Stromal cell of bone marrow (primary cell): ENCODE measurements around the gene CCNI.
"Not testable (repeated sequence)": the region's sequence is repeated elsewhere in the genome, so short reads cannot be mapped to it uniquely, and the experiment has no call there.

ENCODE experiments used
- DNase-seq: peaks from one replicate; pipeline ENCODE4 v3.0.0-alpha.2; 2012; ENCODE audit warnings: low read depth

The CCNI gene, protein sequence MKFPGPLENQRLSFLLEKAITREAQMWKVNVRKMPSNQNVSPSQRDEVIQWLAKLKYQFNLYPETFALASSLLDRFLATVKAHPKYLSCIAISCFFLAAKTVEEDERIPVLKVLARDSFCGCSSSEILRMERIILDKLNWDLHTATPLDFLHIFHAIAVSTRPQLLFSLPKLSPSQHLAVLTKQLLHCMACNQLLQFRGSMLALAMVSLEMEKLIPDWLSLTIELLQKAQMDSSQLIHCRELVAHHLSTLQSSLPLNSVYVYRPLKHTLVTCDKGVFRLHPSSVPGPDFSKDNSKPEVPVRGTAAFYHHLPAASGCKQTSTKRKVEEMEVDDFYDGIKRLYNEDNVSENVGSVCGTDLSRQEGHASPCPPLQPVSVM

DNA sequence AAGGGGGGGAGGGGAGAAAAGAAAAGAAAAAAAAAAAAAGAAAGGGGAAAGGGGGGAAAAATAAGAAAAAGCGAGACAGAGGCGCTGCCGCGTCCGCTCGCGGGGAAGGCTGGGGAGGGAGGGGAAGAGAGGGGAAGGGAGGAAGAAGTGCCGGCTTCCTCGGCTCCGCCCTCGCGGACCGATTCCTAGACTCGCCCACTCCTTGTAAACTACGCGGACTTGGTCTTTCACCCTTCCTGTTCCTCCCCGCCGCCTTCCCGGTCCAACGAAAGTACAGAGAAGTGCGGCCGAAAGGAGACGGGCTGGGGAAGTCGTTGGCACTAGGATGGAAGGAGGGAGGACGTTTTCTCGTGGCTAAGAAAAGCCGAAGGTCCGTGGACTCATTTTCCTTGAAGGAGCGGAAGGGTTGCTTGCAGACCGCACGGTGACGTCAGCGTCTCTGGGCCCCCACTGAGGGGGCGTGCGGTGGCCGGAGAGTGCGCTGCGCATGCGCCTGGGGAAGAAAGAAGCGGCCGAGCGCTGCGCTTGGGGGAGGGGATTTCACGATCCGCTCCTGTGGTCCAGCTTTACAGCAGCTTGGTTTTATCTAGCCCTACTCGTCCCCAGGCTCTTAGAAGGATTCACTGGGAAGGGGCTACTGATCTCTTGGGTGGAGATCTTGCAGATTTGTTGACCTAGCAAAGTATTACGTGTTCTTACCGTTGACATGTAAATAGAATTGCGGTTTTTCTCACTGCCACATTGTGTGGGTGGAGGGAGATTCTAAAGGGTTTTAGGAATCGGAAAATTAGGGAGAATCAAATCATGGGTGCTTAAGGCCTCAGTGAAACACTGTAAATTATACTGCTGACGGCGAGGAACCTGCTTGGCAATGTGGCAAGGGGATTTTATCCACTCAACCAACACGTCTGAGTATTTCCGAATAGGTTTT lies at the start of gene CCNI:
Gene CCNI, minus strand, starts transcription at position 121 of the 931 bp plus-strand sequence. CDS start 9,627 bp downstream, outside the sequence.
- peak; percentile 91 for DNase-seq

- no peak for DNase-seq
These were observed 48.8 kb upstream of the CCNI start for GRCh38 chr4:77124576-77124975.

DNA sequence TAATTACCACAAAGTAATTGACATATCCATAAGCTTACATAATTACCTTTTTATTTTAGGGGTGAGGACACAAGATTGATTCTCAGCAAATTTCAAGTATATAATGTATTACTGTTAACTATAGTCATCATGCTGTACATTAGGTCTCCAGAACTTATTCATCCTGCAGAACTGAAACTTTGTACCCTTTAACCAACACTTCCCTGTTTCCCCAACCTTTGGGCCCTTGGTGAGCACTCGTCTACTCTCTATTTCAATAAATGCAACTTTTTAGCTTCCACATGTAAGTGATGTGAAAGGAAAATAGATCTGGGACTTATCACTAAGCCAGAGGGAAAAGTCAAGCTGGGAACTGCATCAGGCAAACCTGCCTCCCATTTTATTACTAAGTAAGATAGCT lies 47.6 kb upstream of the CCNI start:
- DNase-seq = no peak

DNA sequence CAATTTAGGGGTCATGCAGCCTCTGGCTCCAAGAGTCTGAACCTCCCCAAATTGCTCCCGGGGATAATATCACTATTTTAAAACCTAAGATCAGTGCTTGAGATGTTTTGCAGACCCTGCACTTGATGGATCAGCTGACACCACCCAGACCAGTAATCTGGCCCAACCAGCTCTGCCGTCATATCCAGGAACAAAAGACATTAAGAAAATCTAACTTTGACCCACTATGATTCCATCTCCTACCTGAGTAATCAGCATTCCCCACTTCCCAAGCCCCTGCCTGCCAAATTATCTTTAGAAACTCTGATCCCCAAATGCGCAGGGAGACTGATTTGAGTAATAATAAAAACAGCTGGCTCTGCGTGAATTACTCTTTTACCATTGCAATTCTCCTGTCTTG lies 46.9 kb upstream of the CCNI start:
- no peak for DNase-seq

DNA sequence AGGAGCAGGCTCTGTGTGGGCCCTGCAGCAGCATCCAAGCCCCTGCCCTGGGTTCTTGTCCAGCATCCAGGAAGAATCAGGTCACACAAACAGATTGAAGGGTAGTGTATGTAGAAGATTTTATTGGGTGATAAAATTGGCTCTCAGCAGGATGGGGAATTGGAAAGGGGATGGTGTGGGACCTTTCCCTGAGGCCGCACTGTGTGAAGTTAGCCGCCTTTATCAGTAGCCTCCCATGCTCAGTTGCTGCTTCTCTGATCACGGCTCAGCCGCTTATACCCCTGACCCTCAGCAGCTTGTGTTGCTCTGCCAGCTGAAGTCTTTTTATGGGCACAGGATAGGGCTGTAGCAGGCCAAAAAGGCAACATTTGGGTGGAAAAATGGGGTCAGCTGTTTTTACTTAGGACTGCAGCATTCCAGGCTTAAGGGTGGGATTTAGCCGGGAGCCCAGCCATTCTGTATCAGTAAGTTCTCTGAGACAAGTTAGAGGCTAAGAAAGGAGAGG lies 46.0 kb upstream of the CCNI start:
- no peak for DNase-seq

DNA sequence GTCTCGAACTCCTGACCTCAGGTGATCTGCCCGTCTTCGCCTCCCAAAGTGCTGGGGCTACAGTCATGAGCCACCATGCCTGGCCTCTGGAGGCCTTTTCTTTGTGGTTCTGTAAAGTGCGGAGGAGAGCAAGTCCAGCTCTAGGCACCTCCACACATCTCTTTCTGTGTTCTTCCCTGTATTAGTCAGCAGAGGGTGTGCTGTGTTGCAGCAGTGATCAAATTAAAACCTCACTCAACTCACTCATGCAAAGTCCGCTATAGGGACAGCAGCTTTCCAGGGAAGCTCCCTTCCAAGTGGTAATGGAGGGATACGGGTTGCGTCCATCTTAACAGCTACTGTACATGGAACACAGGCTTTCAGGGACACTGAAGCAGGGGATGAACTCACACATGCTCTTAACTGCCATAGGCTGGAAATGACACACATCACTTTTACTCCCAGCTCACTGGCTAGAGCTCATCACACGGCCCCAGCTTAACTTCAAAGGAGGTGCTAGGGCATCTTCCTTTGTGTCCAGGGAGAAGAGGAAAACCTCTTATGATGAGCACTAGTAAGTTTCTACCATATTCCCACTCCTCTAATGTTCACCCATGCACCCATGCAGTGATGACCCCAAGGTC lies 45.2 kb upstream of the CCNI start:
- DNase-seq = no peak

- DNase-seq = no peak
These were observed 41.9 kb upstream of the CCNI start for GRCh38 chr4:77117721-77118120.

GRCh38 chr4:77113069-77113468 lies 37.3 kb upstream of the CCNI start:
- no peak for DNase-seq

GRCh38 chr4:77110730-77111129 lies 34.9 kb upstream of the CCNI start:
- DNase-seq = no peak

DNA sequence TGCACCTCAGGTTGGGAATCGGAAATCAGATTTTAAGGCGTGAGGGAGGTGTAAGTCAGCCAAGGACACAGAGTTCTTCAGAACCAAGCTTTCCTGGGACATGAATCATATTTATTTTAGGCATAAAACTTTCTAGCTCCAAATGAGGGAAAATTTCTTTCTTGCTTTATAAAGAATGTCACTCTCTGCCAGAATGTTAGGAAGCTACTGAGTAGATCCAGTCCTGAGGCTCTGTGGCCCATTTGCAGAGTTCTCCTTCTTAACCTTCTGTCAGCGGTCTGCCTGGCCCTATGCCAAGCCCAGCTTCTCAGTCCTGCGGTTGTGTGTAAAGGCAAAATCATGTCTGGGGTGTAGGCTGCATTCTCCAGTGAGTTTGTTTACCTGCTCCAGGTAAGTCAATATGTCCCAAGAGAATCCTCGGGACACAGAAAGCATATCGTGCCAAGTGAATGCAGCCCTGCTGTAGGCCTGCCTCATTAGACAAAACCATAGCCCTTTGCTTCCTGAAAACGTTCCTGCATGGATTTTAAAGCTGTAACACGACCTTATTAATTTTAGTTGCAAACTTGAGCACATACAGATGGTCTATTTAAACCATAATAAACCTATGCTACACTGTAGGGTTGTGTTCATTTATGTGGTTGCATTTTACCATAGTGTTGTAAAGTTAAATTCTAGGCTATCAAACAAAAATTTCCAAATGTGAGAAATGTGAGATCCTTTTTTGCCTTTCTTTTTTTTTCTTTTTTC lies 29.2 kb upstream of the CCNI start:
- peak; percentile 6 for DNase-seq

GRCh38 chr4:77104388-77104787 lies 28.6 kb upstream of the CCNI start:
- no peak for DNase-seq

DNA sequence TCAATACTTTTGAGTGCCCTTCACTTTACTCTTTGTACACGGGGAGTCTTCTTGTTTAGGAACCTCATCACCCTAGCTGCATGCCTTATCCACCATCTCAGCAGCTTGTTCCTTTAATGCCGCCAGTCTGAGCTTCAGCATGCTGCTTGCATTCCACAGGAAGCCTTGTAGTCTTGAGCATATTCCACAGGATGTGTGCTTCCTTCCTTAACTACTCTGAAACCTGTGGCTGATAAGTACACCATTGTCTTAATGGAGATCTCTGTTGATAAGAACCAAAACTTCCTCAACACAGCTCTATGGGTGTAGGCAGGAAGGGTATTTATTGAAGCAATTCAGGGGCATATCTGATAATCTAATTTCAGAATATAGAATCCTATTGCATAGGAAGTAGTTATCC lies 24.4 kb upstream of the CCNI start:
- no peak for DNase-seq

DNA sequence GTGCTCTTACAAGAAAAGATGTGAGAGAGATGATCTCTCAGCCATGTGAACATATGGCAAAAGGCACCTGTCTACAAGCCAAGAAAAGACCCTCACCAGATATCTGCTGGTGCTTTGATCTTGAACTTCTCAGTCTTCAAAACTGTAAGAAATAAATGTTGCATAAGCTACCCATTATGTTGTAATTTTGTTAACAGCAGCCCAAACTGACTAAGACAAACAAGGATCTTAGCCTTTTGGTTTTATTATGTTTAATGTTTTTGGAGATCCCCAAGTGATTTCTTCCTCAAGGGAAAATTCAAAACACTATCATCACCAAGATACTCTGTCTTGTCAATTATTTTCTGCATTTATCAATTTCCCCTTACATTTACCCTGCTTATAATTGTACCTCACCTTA lies 21.8 kb upstream of the CCNI start:
- no peak for DNase-seq

- peak; percentile 37 for DNase-seq
These were observed 19.5 kb upstream of the CCNI start for GRCh38 chr4:77095101-77095821.

DNA sequence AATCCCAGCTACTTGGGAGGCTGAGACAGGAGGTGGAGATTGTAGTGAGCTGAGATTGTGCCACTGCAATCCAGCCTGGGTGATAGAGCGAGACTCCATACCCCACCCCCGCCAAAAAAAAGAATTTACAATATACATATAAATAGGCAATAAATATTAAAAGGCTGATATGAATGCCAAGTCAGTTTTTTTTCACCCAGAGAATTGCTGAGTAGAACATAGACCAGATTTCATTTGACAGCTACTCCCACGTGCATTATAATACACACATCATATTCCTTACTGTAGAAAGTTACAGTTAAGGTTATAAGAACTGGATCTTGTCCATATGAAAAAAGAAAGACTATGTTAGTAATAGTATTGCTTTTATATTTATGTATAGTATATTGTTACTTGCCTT lies 18.7 kb upstream of the CCNI start:
- DNase-seq = no peak

GRCh38 chr4:77093401-77093800 lies 17.6 kb upstream of the CCNI start:
- no peak for DNase-seq

- DNase-seq = peak; percentile 20
These were observed 17.2 kb upstream of the CCNI start for GRCh38 chr4:77092975-77093374.

- no peak for DNase-seq
These were observed 14.1 kb upstream of the CCNI start for GRCh38 chr4:77089866-77090265.

DNA sequence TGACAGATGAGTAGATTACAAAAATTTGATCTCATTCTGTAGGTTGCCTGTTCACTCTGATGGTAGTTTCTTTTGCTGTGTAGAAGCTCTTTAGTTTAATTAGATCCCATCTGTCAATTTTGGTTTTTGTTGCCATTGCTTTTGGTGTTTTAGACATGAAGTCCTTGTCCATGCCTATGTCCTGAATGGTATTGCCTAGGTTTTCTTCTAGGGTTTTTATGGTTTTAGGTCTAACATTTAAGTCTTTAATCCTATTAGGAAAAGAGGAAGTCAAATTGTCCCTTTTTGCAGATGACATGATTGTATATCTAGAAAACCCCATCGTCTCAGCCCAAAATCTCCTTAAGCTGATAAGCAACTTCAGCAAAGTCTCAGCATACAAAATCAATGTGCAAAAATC lies 11.2 kb upstream of the CCNI start:
- DNase-seq = not testable (repeated sequence)

- DNase-seq = no peak
These were observed 8.3 kb upstream of the CCNI start for GRCh38 chr4:77084019-77084639.
